Measurements from ENCODE around the gene ADGB. TPM values are rescaled to one million over a fixed set of nuclear protein-coding genes. Genes with fewer than 3 reads are reported as not detected.
A peak's percentile ranks its signal among the peaks of the same experiment; 100 is the strongest.
"Not testable (repeated sequence)": the region's sequence is repeated elsewhere in the genome, so short reads cannot be mapped to it uniquely, and the experiment has no call there.

Gene ADGB
- total RNA-seq, 4 donors from 2014 or later = 0.40 TPM; not detected in 3

GRCh38 chr6:146791930-146792329 is 193.2 kb downstream of the ADGB start:
- no peak overlapping the region for H3K27ac ChIP-seq
- H3K27me3 ChIP-seq = no peaks in the 10 kb centered on the region
- no peaks in the 10 kb centered on the region for H3K36me3 ChIP-seq
- no peak for DNase-seq
- H3K9me3 ChIP-seq = no peaks in the 10 kb centered on the region
- no peaks in the 10 kb centered on the region for H3K4me1 ChIP-seq
- no peak for TF ChIP-seq POLR2A (IDR thresholded peaks at IDR 0.05)
- TF ChIP-seq, protein P1, sequence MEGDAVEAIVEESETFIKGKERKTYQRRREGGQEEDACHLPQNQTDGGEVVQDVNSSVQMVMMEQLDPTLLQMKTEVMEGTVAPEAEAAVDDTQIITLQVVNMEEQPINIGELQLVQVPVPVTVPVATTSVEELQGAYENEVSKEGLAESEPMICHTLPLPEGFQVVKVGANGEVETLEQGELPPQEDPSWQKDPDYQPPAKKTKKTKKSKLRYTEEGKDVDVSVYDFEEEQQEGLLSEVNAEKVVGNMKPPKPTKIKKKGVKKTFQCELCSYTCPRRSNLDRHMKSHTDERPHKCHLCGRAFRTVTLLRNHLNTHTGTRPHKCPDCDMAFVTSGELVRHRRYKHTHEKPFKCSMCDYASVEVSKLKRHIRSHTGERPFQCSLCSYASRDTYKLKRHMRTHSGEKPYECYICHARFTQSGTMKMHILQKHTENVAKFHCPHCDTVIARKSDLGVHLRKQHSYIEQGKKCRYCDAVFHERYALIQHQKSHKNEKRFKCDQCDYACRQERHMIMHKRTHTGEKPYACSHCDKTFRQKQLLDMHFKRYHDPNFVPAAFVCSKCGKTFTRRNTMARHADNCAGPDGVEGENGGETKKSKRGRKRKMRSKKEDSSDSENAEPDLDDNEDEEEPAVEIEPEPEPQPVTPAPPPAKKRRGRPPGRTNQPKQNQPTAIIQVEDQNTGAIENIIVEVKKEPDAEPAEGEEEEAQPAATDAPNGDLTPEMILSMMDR (IDR thresholded peaks at IDR 0.05) = no peak
- intact Hi-C loops (cut with DNase I) = no loop called here
- H3K4me3 ChIP-seq (replicated peaks in 1 of 3) = no peak overlapping the region
- WGBS, 2 donors = 83% methylated on average over 4 of the region's 4 CpGs

- WGBS, 2 donors = 42 to 63% methylated on average over 2 of the region's 2 CpGs
- H3K36me3 ChIP-seq; H3K9me3 ChIP-seq; DNase-seq; H3K4me1 ChIP-seq; intact Hi-C loops (cut with DNase I); H3K27ac ChIP-seq; H3K4me3 ChIP-seq (replicated peaks in 1 of 3); H3K27me3 ChIP-seq: not testable (repeated sequence)
Observed at GRCh38 chr6:146793218-146793617, 194.4 kb downstream of the ADGB start.

- H3K4me1 ChIP-seq = no peaks in the 10 kb centered on the region
- intact Hi-C loops (cut with DNase I) = no loop called here
- DNase-seq = no peak
Observed at GRCh38 chr6:146795479-146796133, 196.8 kb downstream of the ADGB start.

DNA sequence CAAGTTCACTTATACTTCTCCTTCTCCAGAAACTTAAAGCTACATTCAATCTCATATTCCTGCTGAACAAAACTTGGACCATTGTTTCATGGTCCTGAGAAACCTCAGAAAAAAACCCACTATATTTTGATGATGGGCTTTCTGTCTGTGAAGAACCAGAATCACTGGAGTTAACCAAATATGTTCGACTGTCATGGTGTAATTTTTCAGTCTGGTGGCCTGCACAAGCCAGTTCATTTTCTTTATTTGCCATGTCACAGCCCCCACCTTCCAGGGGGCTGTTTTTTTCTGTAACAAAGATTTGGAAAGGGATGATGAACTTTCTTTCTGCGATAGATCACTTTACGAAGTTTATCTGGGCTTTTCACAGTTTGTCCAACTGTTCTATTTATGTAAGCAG is 204.4 kb downstream of the ADGB start:
- WGBS, 2 donors = 87 to 92% methylated on average over 3 of the region's 3 CpGs
- H3K36me3 ChIP-seq; H3K27ac ChIP-seq; intact Hi-C loops (cut with DNase I); H3K4me1 ChIP-seq; H3K27me3 ChIP-seq; H3K9me3 ChIP-seq; H3K4me3 ChIP-seq (replicated peaks in 1 of 3); DNase-seq: not testable (repeated sequence)

More at GRCh38 chr6:146795479-146796133, 196.8 kb downstream of the ADGB start:
- H3K4me3 ChIP-seq (replicated peaks in 1 of 3) = no peak overlapping the region
- no peaks in the 10 kb centered on the region for H3K36me3 ChIP-seq
- H3K27ac ChIP-seq = no peak overlapping the region
- TF ChIP-seq POLR2A (IDR thresholded peaks at IDR 0.05) = no peak
- TF ChIP-seq, protein P1 (IDR thresholded peaks at IDR 0.05) = no peak
- 93 to 97% methylated on average over 1 of the region's 1 CpG for WGBS, 2 donors
- H3K9me3 ChIP-seq = no peaks in the 10 kb centered on the region
- H3K27me3 ChIP-seq = no peaks in the 10 kb centered on the region

GRCh38 chr6:146803601-146804000 is 204.8 kb downstream of the ADGB start:
- peak; percentile 10 to 13 for DNase-seq
- 57 to 69% methylated on average over 22 of the region's 22 CpGs for WGBS, 2 donors
- no peak overlapping the region for H3K4me3 ChIP-seq (replicated peaks in 1 of 3)
- H3K9me3 ChIP-seq = no peaks in the 10 kb centered on the region
- H3K27me3 ChIP-seq = no peaks in the 10 kb centered on the region
- no peaks in the 10 kb centered on the region for H3K36me3 ChIP-seq
- no peak overlapping the region for H3K27ac ChIP-seq
- H3K4me1 ChIP-seq = no peaks in the 10 kb centered on the region
- TF ChIP-seq POLR2A (IDR thresholded peaks at IDR 0.05) = no peak
- TF ChIP-seq, protein P1 (IDR thresholded peaks at IDR 0.05) = no peak
- intact Hi-C loops (cut with DNase I) = no loop called here

- TF ChIP-seq, protein P1 (IDR thresholded peaks at IDR 0.05) = no peak
- no peak for TF ChIP-seq POLR2A (IDR thresholded peaks at IDR 0.05)
- Histone ChIP-seq H3K9me3 (no peaks in the 10 kb centered on the region), H3K27me3 (no peaks in the 10 kb centered on the region), H3K27ac (no peak overlapping the region), H3K4me3 (replicated peaks in 1 of 3) (no peak overlapping the region), H3K4me1 (no peaks in the 10 kb centered on the region), H3K36me3 (no peaks in the 10 kb centered on the region)
- no peak for DNase-seq
- intact Hi-C loops (cut with DNase I) = no loop called here
- WGBS, 2 donors = 85 to 89% methylated on average over 2 of the region's 2 CpGs
Observed at GRCh38 chr6:146805546-146806325, 207.0 kb downstream of the ADGB start.

DNA sequence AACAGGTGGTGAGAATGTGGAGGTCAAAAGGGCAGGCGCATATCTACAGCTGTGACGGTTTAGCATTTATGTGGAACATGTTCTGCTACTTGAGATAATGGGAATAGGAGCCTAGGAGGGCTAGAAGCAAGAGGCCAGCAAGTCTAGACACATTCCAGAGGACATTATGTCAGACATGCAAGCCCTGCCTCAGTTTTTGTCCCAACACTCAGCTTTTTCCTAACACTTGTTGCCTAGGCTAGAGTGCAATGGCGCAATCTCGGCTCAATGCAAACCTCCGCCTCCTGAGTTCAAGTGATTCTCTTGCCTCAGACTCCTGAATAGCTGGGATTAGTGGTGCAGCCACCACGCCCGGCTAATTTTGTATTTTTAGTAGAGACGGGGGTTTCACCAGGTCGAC is 210.2 kb downstream of the ADGB start:
- intact Hi-C loops (cut with DNase I) = not testable (repeated sequence)

GRCh38 chr6:146812811-146813321 is 214.1 kb downstream of the ADGB start:
- WGBS, 2 donors = 80 to 82% methylated on average over 6 of the region's 6 CpGs
- H3K27me3 ChIP-seq; H3K27ac ChIP-seq; intact Hi-C loops (cut with DNase I); H3K36me3 ChIP-seq; H3K4me1 ChIP-seq; DNase-seq; H3K9me3 ChIP-seq; H3K4me3 ChIP-seq (replicated peaks in 1 of 3): not testable (repeated sequence)

More for the DNA sequence above, 210.2 kb downstream of the ADGB start:
- H3K9me3 ChIP-seq; H3K27me3 ChIP-seq; H3K4me3 ChIP-seq (replicated peaks in 1 of 3); H3K36me3 ChIP-seq; H3K27ac ChIP-seq; DNase-seq; H3K4me1 ChIP-seq: not testable (repeated sequence)
- 90 to 93% methylated on average over 7 to 8 of the region's 9 CpGs for WGBS, 2 donors

Data from thyroid gland (tissue), 4 donors.